HFFc6 (cell line): ENCODE measurements around the gene SPEF1. TPM values are rescaled to one million over a fixed set of nuclear protein-coding genes. Genes with fewer than 3 reads are reported as not detected.

Experiments used
- DNase-seq: peaks from one replicate; pipeline ENCODE4 v3.0.0-alpha.2; 2018
- H3K27ac Mint-ChIP-seq: 2 replicates; pipeline ENCODE4 v1.8.0; 2020; ENCODE audit warnings: mild to moderate bottlenecking, mixed read lengths
- H3K27me3 Mint-ChIP-seq: 2 replicates; pipeline ENCODE4 v1.8.0; 2021; ENCODE audit warnings: mild to moderate bottlenecking, moderate library complexity, mixed read lengths; ENCODE audit not compliant: insufficient read depth
- H3K36me3 Mint-ChIP-seq: 2 replicates; pipeline ENCODE4 v1.8.0; 2021; ENCODE audit warnings: low read depth, mixed read lengths
- H3K4me1 Mint-ChIP-seq: 2 replicates; pipeline ENCODE4 v1.8.0; 2020; ENCODE audit warnings: low read depth, mixed read lengths
- H3K4me3 Mint-ChIP-seq: 2 replicates; pipeline ENCODE4 v1.8.0; 2020; ENCODE audit warnings: mild to moderate bottlenecking, moderate library complexity, mixed read lengths
- H3K9me3 Mint-ChIP-seq: 2 replicates; pipeline ENCODE4 v1.8.0; 2020; ENCODE audit warnings: mild to moderate bottlenecking, mixed read lengths
- total RNA-seq, 6 experiments: library from RNA; stranded (reverse); fragmentation: NEBNext Ultra II Directional; extraction: Animal tissue kit (Norgen Biotek cat#: 25700); gene quantifications; 2 replicates in 1 of 6; 3 replicates in 5 of 6; pipeline ENCODE4 v1.2.3, GENCODE V29; 2021
- TF ChIP-seq, protein P1 (sequence below): fragments of 200-600 bp; sonication (generic); IDR thresholded peaks from 2 replicates; pipeline ENCODE4 v1.5.0; 2021; ENCODE audit warnings: antibody characterized with exemption, mild to moderate bottlenecking

Gene SPEF1
- total RNA-seq, 6 experiments from 2014 or later: 0.19 to 0.48 (median 0.36) TPM; not detected in 1

DNA sequence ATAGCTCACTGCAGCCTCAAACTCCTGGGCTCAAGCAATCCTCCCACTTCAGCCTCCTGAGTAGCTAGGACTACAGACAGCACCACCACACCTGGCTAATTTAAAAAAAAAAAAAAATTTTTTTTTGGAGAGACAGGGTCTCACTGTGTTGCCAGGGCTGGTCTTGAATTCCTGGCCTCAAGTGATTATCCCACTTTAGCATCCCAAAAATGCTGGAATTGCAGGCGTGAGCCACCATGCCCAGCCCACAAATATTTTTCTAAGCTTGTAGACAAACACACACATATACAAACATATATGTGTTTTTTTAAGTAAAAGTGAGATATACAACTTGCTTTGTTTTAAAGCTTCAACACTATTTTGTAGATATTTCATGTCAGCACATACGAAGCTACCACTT is 38.0 kb downstream of the SPEF1 start:
- Mint-ChIP-seq H3K4me1 (no peaks in the 10 kb centered on the region), H3K36me3 (no peaks in the 10 kb centered on the region), H3K27ac (no peak overlapping the region), H3K4me3 (no peak overlapping the region), H3K27me3 (peaks cover 6% of the 10 kb centered on the region), H3K9me3 (no peaks in the 10 kb centered on the region)
- TF ChIP-seq, protein P1, sequence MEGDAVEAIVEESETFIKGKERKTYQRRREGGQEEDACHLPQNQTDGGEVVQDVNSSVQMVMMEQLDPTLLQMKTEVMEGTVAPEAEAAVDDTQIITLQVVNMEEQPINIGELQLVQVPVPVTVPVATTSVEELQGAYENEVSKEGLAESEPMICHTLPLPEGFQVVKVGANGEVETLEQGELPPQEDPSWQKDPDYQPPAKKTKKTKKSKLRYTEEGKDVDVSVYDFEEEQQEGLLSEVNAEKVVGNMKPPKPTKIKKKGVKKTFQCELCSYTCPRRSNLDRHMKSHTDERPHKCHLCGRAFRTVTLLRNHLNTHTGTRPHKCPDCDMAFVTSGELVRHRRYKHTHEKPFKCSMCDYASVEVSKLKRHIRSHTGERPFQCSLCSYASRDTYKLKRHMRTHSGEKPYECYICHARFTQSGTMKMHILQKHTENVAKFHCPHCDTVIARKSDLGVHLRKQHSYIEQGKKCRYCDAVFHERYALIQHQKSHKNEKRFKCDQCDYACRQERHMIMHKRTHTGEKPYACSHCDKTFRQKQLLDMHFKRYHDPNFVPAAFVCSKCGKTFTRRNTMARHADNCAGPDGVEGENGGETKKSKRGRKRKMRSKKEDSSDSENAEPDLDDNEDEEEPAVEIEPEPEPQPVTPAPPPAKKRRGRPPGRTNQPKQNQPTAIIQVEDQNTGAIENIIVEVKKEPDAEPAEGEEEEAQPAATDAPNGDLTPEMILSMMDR: no peak
- DNase-seq: no peak

DNA sequence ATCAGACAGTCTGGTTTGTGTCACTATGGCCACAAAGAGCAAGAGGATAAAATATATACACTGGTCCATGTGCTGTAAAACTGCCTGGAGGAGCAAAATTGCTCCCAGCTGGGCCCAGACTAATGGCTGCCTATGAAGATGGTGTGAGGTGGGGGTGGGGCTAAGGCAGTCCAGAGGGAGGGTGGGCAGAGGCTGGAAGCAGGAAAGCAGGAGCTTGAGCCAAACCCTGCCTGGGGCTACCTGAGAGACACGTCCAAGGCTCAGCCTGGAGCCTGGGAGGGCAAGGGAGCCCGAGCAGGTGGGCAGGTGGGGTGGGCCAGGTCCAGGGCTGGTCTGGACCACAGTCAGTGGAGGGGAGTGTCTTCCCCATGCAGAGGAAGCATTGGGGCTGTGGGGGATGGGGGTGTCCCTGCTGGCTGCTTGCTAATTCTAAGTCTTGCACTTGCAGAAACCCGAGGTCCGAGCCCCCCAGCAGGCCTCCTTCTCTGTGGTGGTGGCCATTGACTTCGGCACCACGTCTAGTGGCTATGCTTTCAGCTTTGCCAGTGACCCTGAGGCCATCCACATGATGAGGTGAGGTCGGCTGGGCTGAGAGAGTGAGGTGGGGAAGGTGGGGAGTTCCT is 39.3 kb downstream of the SPEF1 start:
- no peak for DNase-seq
- no peaks in the 10 kb centered on the region for H3K36me3 Mint-ChIP-seq
- H3K27ac Mint-ChIP-seq: no peak overlapping the region
- H3K4me1 Mint-ChIP-seq: no peaks in the 10 kb centered on the region
- TF ChIP-seq, protein P1: no peak
- peaks cover 4% of the 10 kb centered on the region; the same call in 1 of the 2 replicates for H3K27me3 Mint-ChIP-seq
- no peaks in the 10 kb centered on the region for H3K9me3 Mint-ChIP-seq
- H3K4me3 Mint-ChIP-seq: no peak overlapping the region

DNA sequence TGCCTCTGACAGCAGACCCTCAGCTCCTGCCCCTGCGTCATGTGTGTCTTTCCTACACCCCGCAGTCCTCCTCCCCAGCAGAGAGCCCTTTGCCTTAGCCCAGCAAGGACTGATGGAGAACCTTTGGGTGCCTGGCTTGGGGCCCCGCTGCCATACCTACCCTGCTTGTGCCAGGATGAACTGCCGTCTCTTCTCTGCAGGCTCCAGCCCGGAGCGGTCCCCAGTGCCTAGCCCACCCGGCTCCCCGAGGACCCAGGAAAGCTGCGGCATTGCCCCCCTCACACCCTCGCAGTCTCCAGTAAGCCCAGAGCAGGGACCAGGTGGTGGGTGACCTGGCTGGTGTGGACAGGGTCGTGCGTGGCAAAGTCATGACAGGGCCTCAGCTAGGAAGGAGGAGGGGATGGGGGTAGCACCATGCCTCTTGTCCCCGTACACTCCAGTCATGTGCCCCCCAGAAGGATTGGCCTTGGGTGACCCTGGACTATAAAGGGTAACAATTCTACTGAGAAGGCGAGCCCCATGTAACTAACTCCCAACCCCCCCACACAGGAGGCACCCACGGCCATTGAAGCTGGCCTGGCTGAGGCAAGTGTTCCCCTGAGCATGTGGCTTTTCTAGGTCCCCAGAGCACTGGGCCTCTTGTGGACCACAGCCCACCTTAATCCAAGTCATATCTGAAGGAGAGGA is 40.5 kb downstream of the SPEF1 start:
- Mint-ChIP-seq H3K4me3 (no peak overlapping the region), H3K4me1 (no peaks in the 10 kb centered on the region), H3K9me3 (no peaks in the 10 kb centered on the region), H3K27me3 (peaks cover 9% of the 10 kb centered on the region), H3K27ac (no peak overlapping the region), H3K36me3 (no peaks in the 10 kb centered on the region)
- TF ChIP-seq, protein P1: no peak
- no peak for DNase-seq

DNA sequence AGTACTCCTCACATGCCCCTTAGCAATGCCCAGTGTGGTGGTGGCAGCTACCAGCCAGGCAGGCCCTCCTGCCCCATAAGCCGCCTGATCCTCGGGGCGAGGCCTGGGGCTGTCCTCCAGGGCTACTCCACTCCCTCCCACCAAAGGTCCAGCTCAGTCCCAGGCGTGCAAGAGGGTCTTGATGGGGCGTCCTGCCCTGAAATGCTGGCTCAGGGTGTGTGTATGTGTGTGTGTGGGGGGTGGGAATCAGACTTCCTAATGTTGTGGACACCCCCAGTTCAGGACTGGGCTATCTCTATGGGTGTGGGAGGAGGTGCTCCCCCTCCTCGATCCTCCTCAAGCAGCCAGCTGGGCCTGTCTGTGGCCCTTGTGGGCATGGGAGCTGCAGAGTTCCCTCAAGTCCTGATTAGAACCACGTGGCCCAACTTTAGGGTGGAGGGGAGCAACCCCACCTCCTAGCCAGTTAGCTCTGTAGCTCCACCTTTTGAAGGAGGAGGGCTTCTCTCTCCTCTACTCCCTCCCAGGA is 41.3 kb downstream of the SPEF1 start:
- no peak for DNase-seq
- no peak overlapping the region for H3K27ac Mint-ChIP-seq

DNA sequence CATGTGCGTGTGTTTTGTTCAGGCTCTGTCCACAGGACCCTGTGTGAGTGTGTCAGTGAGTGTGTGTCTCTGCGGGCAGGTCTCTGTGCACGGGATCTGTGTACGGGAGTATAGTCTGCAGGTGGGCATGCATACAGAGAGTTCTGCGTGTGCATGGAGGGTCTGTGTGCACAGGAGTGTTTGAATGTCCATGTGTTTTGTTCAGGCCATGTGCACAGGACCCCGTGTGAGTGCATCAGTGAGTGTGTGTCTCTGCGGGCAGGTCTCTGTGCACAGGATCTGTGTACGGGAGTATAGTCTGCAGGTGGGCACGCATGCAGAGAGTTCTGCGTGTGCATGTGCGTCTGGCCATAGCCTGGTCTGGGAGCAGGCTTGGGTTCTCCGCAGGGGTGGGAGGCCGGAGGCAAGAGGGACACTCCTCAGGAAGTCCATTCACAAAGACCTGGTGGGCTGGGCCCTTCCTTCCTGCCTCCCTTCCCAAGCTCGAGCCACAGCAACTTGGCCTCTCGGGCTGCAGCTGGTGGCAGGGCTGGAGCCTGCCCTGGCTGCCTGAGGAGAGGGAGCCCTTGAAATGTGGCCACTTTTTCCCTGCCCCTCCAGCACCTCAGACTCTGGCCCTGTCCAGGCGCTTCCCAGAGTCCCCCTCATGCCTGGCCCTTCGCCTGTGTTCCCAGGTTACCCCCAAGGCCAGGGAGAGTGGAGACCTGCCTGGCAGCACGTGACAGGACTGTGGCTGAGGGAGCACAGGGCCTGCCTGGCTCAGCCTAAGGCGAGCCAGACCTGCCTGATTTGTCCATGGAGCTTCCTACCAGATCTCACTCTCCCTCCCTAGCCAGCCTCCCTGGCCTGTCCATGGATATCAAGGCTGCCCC is 42.0 kb downstream of the SPEF1 start:
- H3K4me3 Mint-ChIP-seq: no peak overlapping the region
- no peaks in the 10 kb centered on the region for H3K9me3 Mint-ChIP-seq
- H3K27me3 Mint-ChIP-seq: peaks cover 17% of the 10 kb centered on the region

More for the DNA sequence above, 41.3 kb downstream of the SPEF1 start:
- TF ChIP-seq, protein P1: no peak
- no peaks in the 10 kb centered on the region for H3K36me3 Mint-ChIP-seq
- no peaks in the 10 kb centered on the region for H3K9me3 Mint-ChIP-seq
- H3K4me3 Mint-ChIP-seq: no peak overlapping the region
- H3K27me3 Mint-ChIP-seq: peaks cover 12% of the 10 kb centered on the region
- no peaks in the 10 kb centered on the region for H3K4me1 Mint-ChIP-seq

More for the DNA sequence above, 42.0 kb downstream of the SPEF1 start:
- TF ChIP-seq, protein P1: no peak
- Mint-ChIP-seq H3K36me3 (no peaks in the 10 kb centered on the region), H3K27ac (no peak overlapping the region), H3K4me1 (no peaks in the 10 kb centered on the region)
- no peak for DNase-seq
